ENCODE data around the gene SPATA13.

The SPATA13 gene

DNA sequence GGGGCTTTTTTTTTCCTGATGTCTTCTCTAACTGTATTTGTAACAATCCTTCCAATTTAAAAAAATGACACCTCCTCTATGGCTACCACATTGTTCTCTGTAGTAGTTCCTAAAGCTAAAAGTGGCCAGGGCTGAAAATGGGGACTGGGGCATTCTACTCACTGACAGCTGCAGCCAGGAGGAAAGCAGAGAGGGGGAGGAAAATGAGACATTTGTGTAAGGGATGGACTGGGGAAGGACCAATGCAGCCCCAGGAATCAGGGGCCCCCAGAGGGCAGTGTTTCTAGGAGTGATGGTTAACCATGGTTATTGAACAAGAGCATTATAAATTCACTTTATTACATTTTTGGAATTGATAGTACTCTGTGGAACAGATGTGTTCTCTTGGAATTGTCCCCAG lies 114.5 kb downstream of the SPATA13 start:
- DNase-seq (ENCODE audit: low read depth) = no peak

DNA sequence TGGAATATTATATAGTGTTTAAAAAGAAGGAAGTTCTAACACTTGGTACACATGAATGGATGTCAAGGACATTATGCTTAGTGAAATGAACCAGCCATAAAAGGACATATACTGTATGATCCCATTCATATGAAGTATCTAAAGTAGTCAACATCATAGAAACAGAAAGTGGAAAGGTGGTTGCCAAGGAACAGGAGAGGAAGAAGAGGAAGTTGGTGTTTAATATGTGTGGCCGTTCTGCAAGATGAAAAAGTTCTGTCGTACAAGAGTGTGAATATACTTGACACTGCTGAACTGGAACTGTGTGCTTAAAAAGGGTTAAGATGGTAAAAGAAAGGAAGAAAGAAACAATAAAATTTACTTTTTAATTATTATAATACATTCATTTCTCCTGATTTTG lies 115.8 kb downstream of the SPATA13 start:
- no peaks in the 10 kb centered on the region for H3K9me3 ChIP-seq (ENCODE audit: control insufficient read depth, low read length)
- H3K36me3 ChIP-seq (ENCODE audit: control insufficient read depth, insufficient read depth, low read length, severe bottlenecking) = no peaks in the 10 kb centered on the region
- peaks cover 4% of the 10 kb centered on the region for H3K4me1 ChIP-seq (ENCODE audit: control insufficient read depth, insufficient read depth, low read length)
- no peak overlapping the region for H3K4me3 ChIP-seq (ENCODE audit: low read length)
- H3K27me3 ChIP-seq (replicated peaks; ENCODE audit: control insufficient read depth, insufficient read depth, low read length) = no peaks in the 10 kb centered on the region
- no peak for DNase-seq (ENCODE audit: low read depth)
- H3K9ac ChIP-seq (ENCODE audit: low read length) = no peak overlapping the region

More for the DNA sequence above, 114.5 kb downstream of the SPATA13 start:
- Histone ChIP-seq H3K4me1 (ENCODE audit: control insufficient read depth, insufficient read depth, low read length) (peaks cover 17% of the 10 kb centered on the region), H3K4me3 (ENCODE audit: low read length) (no peak overlapping the region), H3K9ac (ENCODE audit: low read length) (no peak overlapping the region), H3K9me3 (ENCODE audit: control insufficient read depth, low read length) (no peaks in the 10 kb centered on the region), H3K27me3 (replicated peaks; ENCODE audit: control insufficient read depth, insufficient read depth, low read length) (no peaks in the 10 kb centered on the region), H3K36me3 (ENCODE audit: control insufficient read depth, insufficient read depth, low read length, severe bottlenecking) (no peaks in the 10 kb centered on the region)

DNA sequence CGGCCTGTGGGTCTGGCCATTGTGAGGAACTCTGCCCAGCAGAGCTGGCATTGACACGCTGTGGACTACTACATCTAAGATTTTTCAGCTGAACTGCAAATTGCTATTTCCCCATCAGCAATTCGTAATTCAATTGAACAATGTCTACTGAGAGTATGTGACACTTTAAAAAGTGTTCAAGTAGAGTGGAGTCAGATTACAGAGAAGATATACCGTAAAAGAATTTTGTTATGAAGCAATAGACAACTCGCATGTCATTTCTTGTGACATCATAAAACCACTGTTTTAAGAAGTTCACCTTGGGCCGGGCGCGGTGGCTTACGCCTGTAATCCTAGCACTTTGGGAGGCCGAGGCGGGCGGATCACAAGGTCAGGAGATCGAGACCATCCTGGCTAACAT lies 116.3 kb downstream of the SPATA13 start:
- no peak overlapping the region for H3K4me3 ChIP-seq (ENCODE audit: low read length)
- DNase-seq (ENCODE audit: low read depth) = no peak
- no peaks in the 10 kb centered on the region for H3K36me3 ChIP-seq (ENCODE audit: control insufficient read depth, insufficient read depth, low read length, severe bottlenecking)
- H3K9me3 ChIP-seq (ENCODE audit: control insufficient read depth, low read length) = no peaks in the 10 kb centered on the region
- no peaks in the 10 kb centered on the region for H3K27me3 ChIP-seq (replicated peaks; ENCODE audit: control insufficient read depth, insufficient read depth, low read length)
- H3K4me1 ChIP-seq (ENCODE audit: control insufficient read depth, insufficient read depth, low read length) = no peaks in the 10 kb centered on the region
- H3K9ac ChIP-seq (ENCODE audit: low read length) = no peak overlapping the region

DNA sequence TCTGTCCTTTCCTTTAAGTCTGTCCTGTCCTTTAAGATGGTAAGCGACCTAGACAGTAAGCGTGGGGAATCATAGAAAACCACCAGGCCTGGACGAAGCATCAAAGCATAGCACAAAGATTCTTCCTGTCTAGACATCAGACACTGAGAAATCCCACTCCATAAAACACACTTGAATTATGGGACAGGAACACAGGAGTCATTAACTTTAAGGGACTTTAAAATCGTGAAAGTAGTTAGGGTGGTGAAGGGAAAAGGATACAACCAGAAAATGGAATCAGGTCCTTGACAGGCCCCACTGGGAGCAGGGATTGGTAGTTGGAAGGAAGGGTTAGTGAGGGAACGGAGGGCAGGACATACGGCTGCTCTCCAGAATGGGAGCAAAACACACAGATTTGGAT lies 117.2 kb downstream of the SPATA13 start:
- no peak overlapping the region for H3K4me3 ChIP-seq (ENCODE audit: low read length)
- no peaks in the 10 kb centered on the region for H3K9me3 ChIP-seq (ENCODE audit: control insufficient read depth, low read length)
- H3K27me3 ChIP-seq (replicated peaks; ENCODE audit: control insufficient read depth, insufficient read depth, low read length) = no peaks in the 10 kb centered on the region
- H3K4me1 ChIP-seq (ENCODE audit: control insufficient read depth, insufficient read depth, low read length) = no peaks in the 10 kb centered on the region
- no peak for DNase-seq (ENCODE audit: low read depth)
- H3K36me3 ChIP-seq (ENCODE audit: control insufficient read depth, insufficient read depth, low read length, severe bottlenecking) = no peaks in the 10 kb centered on the region
- no peak overlapping the region for H3K9ac ChIP-seq (ENCODE audit: low read length)

DNA sequence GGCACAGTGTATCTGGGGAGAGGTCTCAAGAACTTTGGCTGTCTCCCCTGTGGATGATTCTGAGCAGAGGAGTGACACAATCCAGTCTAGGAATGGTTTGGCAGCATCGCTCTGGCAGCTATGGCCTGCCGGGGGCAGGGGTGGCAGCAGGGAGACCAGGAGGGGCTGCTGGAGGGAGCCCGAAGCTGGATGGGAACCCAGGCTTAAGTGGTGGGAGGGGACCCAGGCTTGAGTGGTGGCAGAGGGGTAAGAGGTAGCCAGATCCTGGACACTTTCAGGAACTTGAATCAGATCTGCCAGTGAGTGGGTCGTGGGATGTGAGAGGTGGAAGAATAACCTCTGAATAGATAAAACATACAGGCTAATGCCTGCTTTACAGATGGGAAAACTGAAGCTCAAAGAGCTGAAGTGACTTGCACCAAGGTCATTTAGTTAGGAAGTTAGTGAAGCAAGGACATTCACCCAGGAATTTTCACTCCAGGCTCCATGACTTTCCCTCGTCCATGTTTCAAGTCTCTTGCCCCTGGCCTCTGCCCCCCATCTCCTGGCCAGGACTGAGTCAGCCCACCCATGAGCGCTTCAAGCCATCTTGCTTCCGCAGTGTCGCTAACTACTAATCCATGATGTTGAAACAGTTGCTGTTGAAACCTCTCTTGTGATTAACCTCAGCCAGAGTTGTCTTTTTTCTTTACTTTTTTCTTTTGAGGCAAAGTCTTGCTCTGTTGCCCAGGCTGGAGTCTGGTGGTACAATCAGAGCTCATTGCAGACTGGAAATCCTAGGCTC lies 119.0 kb downstream of the SPATA13 start:
- H3K9ac ChIP-seq (ENCODE audit: low read length) = no peak overlapping the region
- H3K4me1 ChIP-seq (ENCODE audit: control insufficient read depth, insufficient read depth, low read length) = peaks cover 6% of the 10 kb centered on the region
- H3K27me3 ChIP-seq (replicated peaks; ENCODE audit: control insufficient read depth, insufficient read depth, low read length) = no peaks in the 10 kb centered on the region
- no peaks in the 10 kb centered on the region for H3K9me3 ChIP-seq (ENCODE audit: control insufficient read depth, low read length)
- DNase-seq (ENCODE audit: low read depth) = no peak
- H3K4me3 ChIP-seq (ENCODE audit: low read length) = no peak overlapping the region
- no peaks in the 10 kb centered on the region for H3K36me3 ChIP-seq (ENCODE audit: control insufficient read depth, insufficient read depth, low read length, severe bottlenecking)

DNA sequence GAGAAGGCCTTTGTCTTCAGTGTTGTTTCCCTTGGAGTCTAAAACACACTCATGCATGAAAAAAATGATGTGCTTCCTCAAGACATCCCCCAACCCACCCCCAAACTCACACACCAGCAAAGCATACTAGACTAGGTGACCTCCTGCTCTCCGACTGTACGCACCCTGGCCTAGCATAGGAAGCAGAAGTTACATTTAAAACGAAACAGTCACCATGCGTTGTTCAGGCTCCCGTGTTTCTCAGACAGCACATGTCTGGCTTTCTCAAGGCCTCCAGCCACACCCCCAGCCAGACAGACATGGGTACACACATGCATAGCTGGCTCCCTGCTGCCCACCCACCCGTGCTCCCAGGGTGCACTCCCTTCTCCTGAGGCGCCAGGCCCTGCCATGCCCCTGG lies 120.2 kb downstream of the SPATA13 start:
- Histone ChIP-seq H3K9ac (ENCODE audit: low read length) (no peak overlapping the region), H3K4me3 (ENCODE audit: low read length) (no peak overlapping the region), H3K9me3 (ENCODE audit: control insufficient read depth, low read length) (no peaks in the 10 kb centered on the region), H3K36me3 (ENCODE audit: control insufficient read depth, insufficient read depth, low read length, severe bottlenecking) (no peaks in the 10 kb centered on the region), H3K4me1 (ENCODE audit: control insufficient read depth, insufficient read depth, low read length) (peaks cover 6% of the 10 kb centered on the region), H3K27me3 (replicated peaks; ENCODE audit: control insufficient read depth, insufficient read depth, low read length) (no peaks in the 10 kb centered on the region)
- DNase-seq (ENCODE audit: low read depth) = no peak

DNA sequence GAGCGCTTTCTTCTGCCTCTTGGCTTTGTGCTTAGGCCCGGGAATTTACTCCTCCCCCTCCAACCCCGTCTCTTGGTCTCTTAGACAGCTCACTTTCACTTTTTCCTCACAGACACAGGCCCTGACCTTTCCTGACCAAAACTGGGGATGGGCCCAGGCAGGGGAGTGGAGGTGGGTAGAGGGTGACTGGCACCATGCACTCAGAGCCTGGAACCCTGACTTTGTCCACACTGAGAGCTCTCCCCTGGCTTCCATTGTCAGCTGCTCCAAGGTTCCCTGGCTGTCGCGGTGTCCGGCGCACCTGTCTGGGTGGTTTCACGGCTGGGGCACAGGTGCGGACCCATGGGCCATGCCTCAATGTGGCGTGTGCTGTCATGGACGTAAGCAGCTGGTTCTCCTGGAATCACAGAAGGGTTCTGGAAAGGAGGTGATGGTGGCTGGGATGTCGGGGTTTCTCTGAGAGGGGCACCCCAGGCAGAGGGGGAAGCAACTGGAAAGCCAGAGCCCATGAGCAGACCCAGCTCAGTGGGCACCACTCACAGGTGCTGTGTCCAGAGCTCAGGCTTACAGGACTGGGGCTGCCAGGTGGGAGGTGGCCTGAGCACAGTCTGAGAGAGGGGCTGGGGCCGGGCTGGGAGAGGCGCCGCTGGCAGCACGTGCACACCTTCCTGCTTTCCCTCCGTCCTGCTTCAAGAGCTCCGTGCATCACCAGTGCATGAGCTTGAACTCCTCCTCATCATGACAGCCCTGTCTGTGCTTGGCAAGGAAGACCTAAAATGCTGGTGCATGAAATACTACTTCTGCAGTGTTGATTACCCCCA lies 120.9 kb downstream of the SPATA13 start:
- no peak for DNase-seq (ENCODE audit: low read depth)
- Histone ChIP-seq H3K27me3 (replicated peaks; ENCODE audit: control insufficient read depth, insufficient read depth, low read length) (no peaks in the 10 kb centered on the region), H3K9ac (ENCODE audit: low read length) (no peak overlapping the region), H3K4me3 (ENCODE audit: low read length) (no peak overlapping the region), H3K36me3 (ENCODE audit: control insufficient read depth, insufficient read depth, low read length, severe bottlenecking) (no peaks in the 10 kb centered on the region), H3K4me1 (ENCODE audit: control insufficient read depth, insufficient read depth, low read length) (peaks cover 6% of the 10 kb centered on the region), H3K9me3 (ENCODE audit: control insufficient read depth, low read length) (no peaks in the 10 kb centered on the region)

DNA sequence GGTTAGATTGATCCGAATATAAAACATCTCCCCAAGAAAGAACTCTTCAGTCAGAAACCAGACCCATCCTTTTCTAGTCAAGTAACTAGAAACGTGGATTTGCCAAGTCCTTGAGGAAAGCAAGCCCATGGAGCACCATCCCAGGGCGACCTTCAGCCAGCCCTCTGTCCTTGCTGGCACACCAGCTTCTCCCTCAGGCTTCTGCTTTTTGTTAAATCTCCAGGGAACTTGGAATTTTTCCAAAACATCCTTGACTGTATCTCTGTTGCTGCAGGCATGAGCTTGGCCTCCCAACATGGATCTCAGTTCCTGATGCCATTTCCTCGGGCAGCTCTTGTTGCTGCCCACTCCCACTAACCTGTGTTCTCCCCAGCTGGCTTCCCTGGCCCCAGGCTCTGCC lies 121.7 kb downstream of the SPATA13 start:
- no peaks in the 10 kb centered on the region for H3K36me3 ChIP-seq (ENCODE audit: control insufficient read depth, insufficient read depth, low read length, severe bottlenecking)
- DNase-seq (ENCODE audit: low read depth) = no peak
- no peaks in the 10 kb centered on the region for H3K9me3 ChIP-seq (ENCODE audit: control insufficient read depth, low read length)
- no peaks in the 10 kb centered on the region for H3K27me3 ChIP-seq (replicated peaks; ENCODE audit: control insufficient read depth, insufficient read depth, low read length)
- no peak overlapping the region for H3K9ac ChIP-seq (ENCODE audit: low read length)
- H3K4me1 ChIP-seq (ENCODE audit: control insufficient read depth, insufficient read depth, low read length) = peaks cover 6% of the 10 kb centered on the region
- no peak overlapping the region for H3K4me3 ChIP-seq (ENCODE audit: low read length)

DNA sequence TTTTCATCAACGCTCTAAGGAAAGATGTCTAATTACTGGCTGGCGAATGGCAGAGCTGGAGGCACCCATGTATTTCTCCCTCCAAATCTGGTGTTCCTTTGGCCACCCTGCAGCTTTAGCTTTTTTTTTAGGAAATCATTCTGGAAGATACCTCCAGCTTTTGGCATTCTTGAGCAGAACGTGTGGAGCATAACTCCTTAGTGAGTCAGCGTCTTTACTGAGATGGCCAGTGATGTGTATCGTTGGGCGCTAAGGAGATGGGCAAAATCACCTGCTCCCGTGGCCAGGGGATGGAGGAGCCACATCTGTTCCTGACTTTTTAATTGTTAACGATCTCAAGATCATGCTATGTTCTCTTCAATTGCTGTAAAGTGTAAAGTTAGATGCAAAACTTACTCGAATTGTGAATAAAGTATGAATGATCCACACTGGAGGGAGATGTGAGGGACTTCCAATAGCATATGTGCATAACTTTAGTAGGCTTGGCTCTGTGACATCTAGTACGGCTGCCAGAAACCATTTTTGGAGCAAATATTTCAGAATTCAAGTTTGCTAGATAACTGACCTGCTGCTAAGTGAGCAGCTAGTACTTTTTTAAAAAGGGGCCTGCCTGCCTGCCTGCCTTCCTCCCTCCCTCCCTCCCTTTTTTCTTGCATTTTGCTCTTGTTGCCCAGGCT lies 124.5 kb downstream of the SPATA13 start:
- Histone ChIP-seq H3K4me1 (ENCODE audit: control insufficient read depth, insufficient read depth, low read length) (peaks cover 6% of the 10 kb centered on the region), H3K9ac (ENCODE audit: low read length) (no peak overlapping the region), H3K9me3 (ENCODE audit: control insufficient read depth, low read length) (no peaks in the 10 kb centered on the region), H3K36me3 (ENCODE audit: control insufficient read depth, insufficient read depth, low read length, severe bottlenecking) (peaks cover 3% of the 10 kb centered on the region), H3K27me3 (replicated peaks; ENCODE audit: control insufficient read depth, insufficient read depth, low read length) (no peaks in the 10 kb centered on the region), H3K4me3 (ENCODE audit: low read length) (no peak overlapping the region)
- DNase-seq (ENCODE audit: low read depth) = no peak

DNA sequence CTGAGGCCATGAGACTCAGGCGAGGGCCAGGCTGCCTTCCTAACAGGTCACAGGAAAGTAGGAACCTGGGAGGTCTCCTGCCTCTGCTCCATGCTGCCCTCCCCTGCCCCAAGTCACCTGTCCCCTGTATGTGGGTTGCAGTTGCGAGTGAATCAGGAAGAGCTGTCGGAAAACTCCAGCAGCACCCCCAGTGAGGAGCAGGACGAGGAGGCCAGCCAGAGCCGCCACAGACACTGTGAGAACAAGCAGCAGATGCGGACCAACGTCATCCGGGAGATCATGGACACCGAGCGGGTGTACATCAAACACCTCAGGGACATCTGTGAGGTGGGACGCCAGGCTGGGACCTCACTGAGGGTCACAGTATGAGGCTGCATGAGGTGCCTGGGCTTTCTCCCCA lies 126.1 kb downstream of the SPATA13 start:
- H3K4me1 ChIP-seq (ENCODE audit: control insufficient read depth, insufficient read depth, low read length) = peaks cover 6% of the 10 kb centered on the region
- no peak for DNase-seq (ENCODE audit: low read depth)
- no peaks in the 10 kb centered on the region for H3K9me3 ChIP-seq (ENCODE audit: control insufficient read depth, low read length)
- H3K27me3 ChIP-seq (replicated peaks; ENCODE audit: control insufficient read depth, insufficient read depth, low read length) = no peaks in the 10 kb centered on the region
- H3K36me3 ChIP-seq (ENCODE audit: control insufficient read depth, insufficient read depth, low read length, severe bottlenecking) = peaks cover 15% of the 10 kb centered on the region
- H3K9ac ChIP-seq (ENCODE audit: low read length) = no peak overlapping the region
- no peak overlapping the region for H3K4me3 ChIP-seq (ENCODE audit: low read length)

DNA sequence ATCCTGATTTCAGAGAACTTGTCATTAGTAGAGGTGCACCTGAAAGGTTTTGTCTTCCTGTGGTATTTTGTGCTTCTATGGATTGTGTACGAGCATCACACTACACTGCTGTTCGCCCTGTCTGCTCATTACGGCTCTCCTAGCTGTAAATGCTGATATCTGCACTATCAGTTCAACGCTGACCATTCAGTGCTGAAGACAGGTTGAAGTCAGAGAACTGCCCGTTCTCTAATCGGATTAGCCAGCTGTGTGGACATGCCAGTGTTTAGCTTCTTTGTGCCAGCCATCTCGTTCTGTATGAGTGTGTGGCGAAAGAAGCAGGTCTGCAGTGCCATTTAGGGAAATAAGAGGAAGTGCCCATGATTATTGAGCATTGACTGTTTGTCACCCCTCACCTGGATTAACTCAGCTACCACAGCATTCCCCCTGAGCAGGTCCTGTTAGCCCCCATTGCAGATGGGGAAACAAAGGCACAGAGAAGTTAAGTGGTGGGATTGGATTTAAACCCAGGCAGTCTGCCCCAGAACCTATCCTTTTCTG lies 127.3 kb downstream of the SPATA13 start:
- Histone ChIP-seq H3K4me3 (ENCODE audit: low read length) (no peak overlapping the region), H3K27me3 (replicated peaks; ENCODE audit: control insufficient read depth, insufficient read depth, low read length) (no peaks in the 10 kb centered on the region), H3K4me1 (ENCODE audit: control insufficient read depth, insufficient read depth, low read length) (peaks cover 6% of the 10 kb centered on the region), H3K9me3 (ENCODE audit: control insufficient read depth, low read length) (no peaks in the 10 kb centered on the region), H3K36me3 (ENCODE audit: control insufficient read depth, insufficient read depth, low read length, severe bottlenecking) (peaks cover 15% of the 10 kb centered on the region), H3K9ac (ENCODE audit: low read length) (no peak overlapping the region)
- DNase-seq (ENCODE audit: low read depth) = no peak
